Suprapubic skin (tissue), 4 donors: ENCODE measurements around the gene FKBP1A.

ENCODE experiments used
- CTCF ChIP-seq, 2 donors: fragments of 200-600 bp in 1 of 2; fragments of 450-650 bp in 1 of 2; sonication (generic) in 1 of 2; IDR thresholded peaks; one replicate each; pipeline ENCODE4 v1.5.1; 2016 to 2019; ENCODE audit warnings: antibody characterized with exemption in 2 of 2, mild to moderate bottlenecking in 1 of 2, moderate library complexity in 1 of 2
- EP300 ChIP-seq: sonication (generic); formaldehyde crosslinking; IDR thresholded peaks from one replicate; pipeline ENCODE4 v1.6.1; 2017; ENCODE audit warnings: antibody characterized with exemption
- POLR2A ChIP-seq, 2 donors: fragments of 450-650 bp; IDR thresholded peaks; one replicate each; pipeline ENCODE4 v1.6.1; 2017; ENCODE audit warnings: antibody characterized with exemption in 2 of 2, mild to moderate bottlenecking in 2 of 2, moderate library complexity in 2 of 2
- POLR2AphosphoS5 ChIP-seq, 3 donors: sonication (generic); formaldehyde crosslinking; IDR thresholded peaks; one replicate each; pipeline ENCODE4 v1.6.1; 2017; ENCODE audit warnings: antibody characterized with exemption in 3 of 3

GRCh38 chr20:1436263-1436662 is 43.4 kb upstream of the FKBP1A start:
- TF ChIP-seq POLR2A (IDR thresholded peaks at IDR 0.05) (no peak), CTCF (IDR thresholded peaks at IDR 0.05) (no peak), POLR2AphosphoS5 (IDR thresholded peaks at IDR 0.05) (no peak), EP300 (no peak)
